ENCODE results near the gene NKRF. TPM values are rescaled to one million over a fixed set of nuclear protein-coding genes. Genes with fewer than 3 reads are reported as not detected.

Gene NKRF
- polyA plus RNA-seq, 1 donor, result 8.5 TPM

DNA sequence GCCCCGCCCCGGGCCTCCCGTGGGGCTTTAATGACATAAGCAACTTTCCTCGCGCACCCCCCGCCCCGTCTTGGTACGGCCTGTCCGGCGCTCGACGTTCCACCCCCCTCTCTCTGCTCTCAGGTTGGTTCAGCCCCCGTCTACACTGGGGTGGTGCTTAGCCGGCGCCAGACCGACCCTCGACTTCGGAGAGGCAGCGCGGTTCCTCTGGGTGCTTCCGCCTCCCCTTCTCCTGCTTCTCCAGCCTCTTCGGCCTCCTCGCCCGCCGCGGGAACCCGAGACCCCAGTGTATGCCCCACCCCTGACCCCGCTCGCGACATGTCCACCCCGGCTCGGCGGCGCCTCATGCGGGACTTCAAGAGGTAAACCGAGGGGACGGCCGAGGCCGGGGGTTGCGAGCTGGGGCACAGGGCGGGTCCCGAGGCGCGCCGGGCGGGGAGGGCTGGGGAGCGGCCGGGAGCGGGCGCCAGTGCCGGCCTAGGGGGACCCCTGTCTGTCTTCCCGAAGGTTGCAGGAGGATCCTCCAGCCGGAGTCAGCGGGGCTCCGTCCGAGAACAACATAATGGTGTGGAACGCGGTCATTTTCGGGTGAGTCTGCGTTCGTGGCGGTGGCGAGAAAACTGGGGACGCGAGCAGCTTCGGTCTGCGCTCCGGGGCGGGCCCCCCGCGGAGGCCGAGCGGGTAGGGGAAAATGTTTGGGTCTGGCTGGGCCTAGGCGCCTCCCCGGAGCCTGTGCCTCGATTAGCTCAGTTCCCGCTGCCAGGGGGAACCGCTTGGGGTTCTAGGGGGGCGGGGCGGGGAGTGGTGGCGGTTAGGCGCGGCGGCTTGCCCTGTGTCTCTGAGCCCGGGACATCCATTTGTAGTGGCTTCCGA lies 31.6 kb downstream of the NKRF start, which contains the start of gene UBE2A:
Gene UBE2A, plus strand, starts transcription at position 170 of the 873 bp plus-strand sequence. Its CDS starts 149 bp downstream, at position 319.
- peak within 1 kb of the TSS; percentile 94 for H3K27ac ChIP-seq (ENCODE audit: low read length)

DNA sequence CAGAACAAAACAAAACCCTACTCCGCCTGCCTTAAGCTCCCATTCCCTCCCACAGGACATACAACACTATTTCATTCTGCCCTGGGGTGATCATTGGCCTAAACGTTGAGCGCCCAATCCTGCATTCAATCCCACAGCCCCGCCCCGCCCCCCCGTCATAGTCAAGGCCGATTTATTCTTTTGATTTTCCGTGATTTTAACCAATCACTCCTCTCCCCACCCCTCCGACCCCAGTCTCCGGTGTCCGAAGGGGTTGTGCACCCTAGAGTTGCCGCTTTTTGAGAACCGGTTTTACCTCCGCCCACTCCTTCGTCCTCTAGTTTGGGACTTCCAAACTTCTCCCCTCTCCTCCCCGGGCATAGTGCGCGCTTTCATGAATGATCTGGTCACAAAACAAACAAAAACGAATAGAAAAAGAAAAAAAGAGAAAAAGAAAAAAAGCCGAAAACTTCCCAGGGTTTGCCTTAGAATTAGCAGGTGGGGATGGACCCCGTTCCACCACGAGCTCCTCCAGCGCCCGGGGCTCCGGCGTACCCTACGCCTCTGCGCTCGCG lies 32.3 kb downstream of the NKRF start:
- WGBS (ENCODE audit: insufficient coverage, low lambda C conversion rate), result no CpG with 5 or more reads among the region's 30 CpGs
- H3K4me3 ChIP-seq (ENCODE audit: low read length), result peak overlapping the region; percentile 83
- no peak for DNase-seq
- peaks cover 5% of the 10 kb centered on the region for H3K4me1 ChIP-seq (ENCODE audit: control insufficient read depth, insufficient read depth, low read length)
- peak overlapping the region; percentile 94 for H3K27ac ChIP-seq (ENCODE audit: low read length)
- peaks cover 2% of the 10 kb centered on the region for H3K36me3 ChIP-seq (ENCODE audit: control insufficient read depth, insufficient read depth, low read length)
- no peaks in the 10 kb centered on the region for H3K9me3 ChIP-seq (ENCODE audit: control insufficient read depth, low read depth, low read length)
- H3K27me3 ChIP-seq (ENCODE audit: control insufficient read depth, insufficient read depth, low read length), result no peaks in the 10 kb centered on the region

More for the DNA sequence above, 31.6 kb downstream of the NKRF start, which contains the start of gene UBE2A:
- peaks cover 5% of the 10 kb centered on the region for H3K4me1 ChIP-seq (ENCODE audit: control insufficient read depth, insufficient read depth, low read length)
- H3K9me3 ChIP-seq (ENCODE audit: control insufficient read depth, low read depth, low read length), result no peaks in the 10 kb centered on the region
- no peaks in the 10 kb centered on the region for H3K27me3 ChIP-seq (ENCODE audit: control insufficient read depth, insufficient read depth, low read length)
- peak; percentile 86 to 93 for DNase-seq
- WGBS (ENCODE audit: insufficient coverage, low lambda C conversion rate), result no CpG with 5 or more reads among the region's 86 CpGs
- H3K4me3 ChIP-seq (ENCODE audit: low read length), result peak within 1 kb of the TSS; percentile 83
- peaks cover 2% of the 10 kb centered on the region for H3K36me3 ChIP-seq (ENCODE audit: control insufficient read depth, insufficient read depth, low read length)

DNA sequence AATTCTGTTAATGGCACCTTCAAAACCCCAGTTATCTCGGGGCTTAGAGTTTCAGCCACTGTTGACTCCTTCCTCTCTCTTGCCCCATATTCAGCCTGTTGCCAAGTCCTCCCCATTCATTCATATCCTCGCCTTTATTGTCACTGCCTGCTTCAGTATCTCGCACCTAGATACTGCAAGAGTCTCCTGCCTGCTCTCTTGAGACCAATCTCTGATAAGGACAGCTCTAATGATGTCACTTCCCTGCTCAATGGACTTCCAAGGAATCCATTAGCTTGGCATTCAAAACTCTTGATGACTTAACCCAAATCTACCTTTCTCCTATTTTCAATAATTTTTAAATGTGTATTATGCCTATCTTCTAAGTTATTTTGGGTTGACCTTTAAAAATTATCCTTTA lies 33.0 kb downstream of the NKRF start:
- Histone ChIP-seq H3K9me3 (ENCODE audit: control insufficient read depth, low read depth, low read length) (no peaks in the 10 kb centered on the region), H3K27me3 (ENCODE audit: control insufficient read depth, insufficient read depth, low read length) (no peaks in the 10 kb centered on the region), H3K27ac (ENCODE audit: low read length) (peak overlapping the region; percentile 94), H3K36me3 (ENCODE audit: control insufficient read depth, insufficient read depth, low read length) (peaks cover 2% of the 10 kb centered on the region), H3K4me3 (ENCODE audit: low read length) (peak overlapping the region; percentile 83), H3K4me1 (ENCODE audit: control insufficient read depth, insufficient read depth, low read length) (peaks cover 5% of the 10 kb centered on the region)
- WGBS (ENCODE audit: insufficient coverage, low lambda C conversion rate), result no CpG with 5 or more reads among the region's 3 CpGs
- peak; percentile 51 to 56 for DNase-seq

DNA sequence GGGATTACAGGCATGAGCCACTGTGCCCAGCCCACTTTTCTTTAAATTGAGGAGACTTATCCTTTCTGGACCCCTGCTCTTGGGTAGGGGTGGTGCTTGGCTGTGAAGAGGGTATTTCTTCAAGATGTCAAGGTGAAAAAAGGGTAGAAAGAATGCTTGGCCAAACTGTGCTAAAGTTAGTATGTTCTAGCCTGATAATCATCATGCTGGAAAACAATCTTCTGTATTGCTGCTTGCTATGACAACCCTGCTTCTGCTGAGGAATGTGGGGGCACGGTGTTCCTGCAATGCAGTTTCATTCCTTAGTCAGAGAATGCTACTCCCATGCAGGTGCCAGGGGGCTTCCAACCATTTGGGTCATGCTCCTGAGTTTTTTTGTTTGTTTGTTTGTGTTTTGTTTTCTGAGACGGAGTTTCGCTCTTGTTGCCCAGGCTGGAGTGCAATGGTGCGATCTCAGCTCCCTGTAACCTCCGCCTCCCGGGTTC lies 35.8 kb downstream of the NKRF start:
- Histone ChIP-seq H3K27me3 (ENCODE audit: control insufficient read depth, insufficient read depth, low read length) (no peaks in the 10 kb centered on the region), H3K27ac (ENCODE audit: low read length) (no peak overlapping the region), H3K36me3 (ENCODE audit: control insufficient read depth, insufficient read depth, low read length) (no peaks in the 10 kb centered on the region), H3K4me3 (ENCODE audit: low read length) (no peak overlapping the region), H3K9me3 (ENCODE audit: control insufficient read depth, low read depth, low read length) (no peaks in the 10 kb centered on the region), H3K4me1 (ENCODE audit: control insufficient read depth, insufficient read depth, low read length) (peaks cover under 1% of the 10 kb centered on the region)
- no CpG with 5 or more reads among the region's 6 CpGs for WGBS (ENCODE audit: insufficient coverage, low lambda C conversion rate)
- DNase-seq, result no peak

DNA sequence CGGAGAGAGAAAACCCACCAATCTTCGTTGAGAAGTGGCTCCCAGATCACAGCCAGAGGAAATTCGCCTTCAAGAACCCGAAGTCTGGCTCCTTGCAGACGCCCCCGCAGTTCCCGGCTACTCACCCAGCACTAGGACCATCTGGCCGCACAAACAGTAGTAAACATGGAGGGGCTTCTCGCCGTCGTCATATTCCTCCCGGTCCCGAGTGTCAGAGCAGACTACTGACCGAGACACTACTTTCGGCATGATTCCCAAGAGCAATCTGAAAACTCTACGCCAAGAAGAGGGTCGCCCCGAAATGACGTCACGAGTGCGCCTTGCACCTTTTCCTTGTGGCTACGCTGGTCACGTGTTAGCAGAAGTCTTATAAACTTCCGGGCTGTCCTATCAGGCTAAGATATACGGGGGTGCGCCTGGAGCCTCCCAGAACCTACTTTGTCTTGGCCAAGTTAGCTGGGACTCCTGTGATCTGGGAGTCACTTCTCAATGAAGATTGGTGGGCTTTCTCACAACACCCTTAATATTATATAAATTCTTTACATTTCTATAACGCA lies 41.0 kb downstream of the NKRF start, which contains the start of gene STEEP1:
Gene STEEP1, minus strand, starts transcription at position 303 of the 557 bp plus-strand sequence. Its CDS starts 54 bp downstream, at position 249.
- no peaks in the 10 kb centered on the region for H3K4me1 ChIP-seq (ENCODE audit: control insufficient read depth, insufficient read depth, low read length)
- no peaks in the 10 kb centered on the region for H3K9me3 ChIP-seq (ENCODE audit: control insufficient read depth, low read depth, low read length)
- peaks cover 2% of the 10 kb centered on the region for H3K36me3 ChIP-seq (ENCODE audit: control insufficient read depth, insufficient read depth, low read length)
- H3K27ac ChIP-seq (ENCODE audit: low read length), result peak within 1 kb of the TSS; percentile 67
- WGBS (ENCODE audit: insufficient coverage, low lambda C conversion rate), result no CpG with 5 or more reads among the region's 27 CpGs
- peak within 1 kb of the TSS; percentile 68 for H3K4me3 ChIP-seq (ENCODE audit: low read length)
- no peaks in the 10 kb centered on the region for H3K27me3 ChIP-seq (ENCODE audit: control insufficient read depth, insufficient read depth, low read length)
- DNase-seq, result peak; percentile 89 to 91

DNA sequence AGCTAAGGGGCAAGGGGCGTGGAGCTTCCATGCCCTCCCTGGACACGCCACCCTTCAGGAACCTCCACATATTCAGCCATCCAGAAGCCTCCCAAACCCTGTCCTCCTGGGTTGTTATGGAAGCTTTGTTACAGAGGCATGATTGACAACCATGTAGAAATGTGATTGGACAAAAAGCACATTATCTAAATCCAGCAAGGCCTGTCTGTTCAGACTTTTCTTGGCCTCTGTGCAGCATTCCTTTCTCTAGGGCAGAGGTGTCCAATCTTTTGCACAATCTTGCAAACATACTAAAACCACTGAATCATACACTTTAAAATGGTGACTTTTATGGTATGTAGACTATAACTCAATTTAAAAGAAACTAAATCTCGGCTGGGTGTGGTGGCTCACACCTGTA lies 53.7 kb downstream of the NKRF start:
- Histone ChIP-seq H3K36me3 (ENCODE audit: control insufficient read depth, insufficient read depth, low read length) (peaks cover 9% of the 10 kb centered on the region), H3K27ac (ENCODE audit: low read length) (no peak overlapping the region), H3K4me1 (ENCODE audit: control insufficient read depth, insufficient read depth, low read length) (no peaks in the 10 kb centered on the region), H3K4me3 (ENCODE audit: low read length) (no peak overlapping the region), H3K27me3 (ENCODE audit: control insufficient read depth, insufficient read depth, low read length) (no peaks in the 10 kb centered on the region), H3K9me3 (ENCODE audit: control insufficient read depth, low read depth, low read length) (no peaks in the 10 kb centered on the region)
- no peak for DNase-seq
- WGBS (ENCODE audit: insufficient coverage, low lambda C conversion rate), result no CpG with 5 or more reads among the region's 3 CpGs

DNA sequence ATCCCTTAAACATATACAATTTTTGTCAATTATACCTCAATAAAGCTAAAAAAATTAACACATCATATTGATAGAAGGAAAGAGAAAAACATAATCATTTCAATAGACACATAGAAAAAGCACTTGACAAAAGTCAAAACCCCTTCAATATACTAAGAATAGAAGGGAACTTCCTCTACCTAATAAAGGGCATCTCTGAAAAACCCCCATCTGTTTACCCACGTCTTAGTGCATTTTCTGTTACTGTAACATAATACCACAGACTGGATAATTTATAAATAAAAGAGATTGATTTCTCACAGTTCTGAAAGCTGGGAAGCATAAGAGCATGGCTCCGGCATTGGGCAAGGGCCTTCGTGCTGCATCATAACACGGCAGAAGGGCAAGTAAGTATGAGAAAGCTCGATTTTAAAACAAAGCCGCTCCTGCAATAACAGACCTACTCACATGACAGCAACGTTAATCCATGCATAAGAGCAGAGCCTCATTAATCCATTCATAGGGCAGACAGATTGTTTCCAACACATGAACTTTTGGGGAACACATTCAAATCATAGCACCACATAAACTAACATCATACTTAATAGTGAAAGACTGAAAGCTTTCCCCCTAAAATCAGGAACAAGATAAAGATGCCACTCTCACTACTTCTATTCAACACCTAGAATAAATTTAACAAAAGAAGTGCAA lies 56.8 kb downstream of the NKRF start:
- no peak for DNase-seq
- no peaks in the 10 kb centered on the region for H3K4me1 ChIP-seq (ENCODE audit: control insufficient read depth, insufficient read depth, low read length)
- no CpG with 5 or more reads among the region's 7 CpGs for WGBS (ENCODE audit: insufficient coverage, low lambda C conversion rate)
- no peaks in the 10 kb centered on the region for H3K27me3 ChIP-seq (ENCODE audit: control insufficient read depth, insufficient read depth, low read length)
- no peak overlapping the region for H3K27ac ChIP-seq (ENCODE audit: low read length)
- H3K36me3 ChIP-seq (ENCODE audit: control insufficient read depth, insufficient read depth, low read length), result peaks cover under 1% of the 10 kb centered on the region
- no peak overlapping the region for H3K4me3 ChIP-seq (ENCODE audit: low read length)
- no peaks in the 10 kb centered on the region for H3K9me3 ChIP-seq (ENCODE audit: control insufficient read depth, low read depth, low read length)

DNA sequence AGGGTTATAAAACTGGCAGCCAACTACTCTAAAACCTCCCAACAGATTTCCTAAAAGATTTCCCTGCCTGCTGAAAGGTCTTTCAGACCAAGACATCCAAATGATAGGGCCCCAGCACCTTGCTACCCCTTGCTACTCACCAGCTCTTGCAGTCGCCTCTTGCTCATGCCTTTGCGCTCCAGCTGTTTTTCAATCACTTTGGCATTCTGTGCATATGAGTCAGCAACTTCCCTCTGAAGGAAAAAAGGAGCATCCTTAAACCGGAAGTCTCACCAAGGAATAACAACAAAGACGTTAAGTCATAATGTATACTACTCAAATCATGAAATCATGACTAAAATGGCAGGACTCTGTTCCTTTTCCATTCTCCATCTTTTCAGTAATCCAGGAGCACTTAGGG lies 65.0 kb downstream of the NKRF start:
- peaks cover 3% of the 10 kb centered on the region for H3K36me3 ChIP-seq (ENCODE audit: control insufficient read depth, insufficient read depth, low read length)
- no peak for DNase-seq
- no peaks in the 10 kb centered on the region for H3K4me1 ChIP-seq (ENCODE audit: control insufficient read depth, insufficient read depth, low read length)
- H3K27me3 ChIP-seq (ENCODE audit: control insufficient read depth, insufficient read depth, low read length), result no peaks in the 10 kb centered on the region
- H3K9me3 ChIP-seq (ENCODE audit: control insufficient read depth, low read depth, low read length), result no peaks in the 10 kb centered on the region
- H3K4me3 ChIP-seq (ENCODE audit: low read length), result no peak overlapping the region
- WGBS (ENCODE audit: insufficient coverage, low lambda C conversion rate), result no CpG with 5 or more reads among the region's 4 CpGs
- H3K27ac ChIP-seq (ENCODE audit: low read length), result no peak overlapping the region

DNA sequence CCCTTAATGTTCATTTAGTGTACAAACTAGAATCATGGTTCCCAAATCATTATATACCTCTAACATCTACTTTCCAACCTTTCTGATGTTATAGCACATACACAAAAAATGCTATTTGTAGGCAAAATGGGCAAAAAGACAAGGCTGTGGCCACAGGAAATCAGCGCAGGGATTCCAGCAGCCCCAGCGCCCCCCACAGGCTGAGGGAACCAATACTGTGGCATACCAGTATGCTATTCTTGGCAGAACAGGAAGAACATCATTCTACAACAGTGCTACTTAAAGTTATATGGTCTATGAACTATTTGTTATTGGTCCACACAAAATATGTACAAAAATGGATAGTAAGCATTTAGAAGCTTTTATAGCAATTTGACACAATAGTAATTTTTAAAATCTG lies 66.4 kb downstream of the NKRF start:
- H3K27me3 ChIP-seq (ENCODE audit: control insufficient read depth, insufficient read depth, low read length), result no peaks in the 10 kb centered on the region
- H3K36me3 ChIP-seq (ENCODE audit: control insufficient read depth, insufficient read depth, low read length), result peaks cover 3% of the 10 kb centered on the region
- no peak overlapping the region for H3K27ac ChIP-seq (ENCODE audit: low read length)
- no peak for DNase-seq
- H3K4me1 ChIP-seq (ENCODE audit: control insufficient read depth, insufficient read depth, low read length), result no peaks in the 10 kb centered on the region
- no CpG with 5 or more reads among the region's 2 CpGs for WGBS (ENCODE audit: insufficient coverage, low lambda C conversion rate)
- H3K9me3 ChIP-seq (ENCODE audit: control insufficient read depth, low read depth, low read length), result no peaks in the 10 kb centered on the region
- H3K4me3 ChIP-seq (ENCODE audit: low read length), result no peak overlapping the region

All from large intestine (tissue), 3 donors.